ENCODE results near the gene TMEM25.

The TMEM25 gene

DNA sequence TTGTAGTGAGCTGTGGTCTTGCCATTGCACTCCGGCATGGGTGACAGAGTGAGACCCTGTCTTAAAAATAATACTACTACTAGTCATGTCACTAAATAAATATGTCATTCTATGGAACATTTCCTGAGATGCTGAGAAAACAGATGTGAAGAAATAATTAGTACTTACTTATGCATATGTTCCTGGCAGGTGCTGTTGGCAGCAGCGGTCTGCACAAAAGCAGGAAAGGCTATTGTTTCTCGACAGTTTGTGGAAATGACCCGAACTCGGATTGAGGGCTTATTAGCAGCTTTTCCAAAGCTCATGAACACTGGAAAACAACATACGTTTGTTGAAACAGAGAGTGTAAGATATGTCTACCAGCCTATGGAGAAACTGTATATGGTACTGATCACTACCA is 50.1 kb downstream of the TMEM25 start:
- DNase-seq (ENCODE audit: low read depth, low spot score) = no peak

All from activated CD4-positive, CD25-positive, alpha-beta regulatory T cell treated with anti-CD3 and anti-CD28 coated beads, Interleukin-2, amount 50 U/mL, for 16 hours (primary cell).